Stimulated activated CD8-positive, alpha-beta memory T cell treated with anti-CD3 and anti-CD28 coated beads, Interleukin-2, amount 100 ng/mL, for 48 hours (primary cell): ENCODE results near the gene PAM16.

Source experiments
- DNase-seq, 2 donors: peaks; one replicate each; pipeline ENCODE4 v3.0.0-alpha.2; 2020; ENCODE audit warnings: low read depth in 2 of 2

PAM16 gene

DNA sequence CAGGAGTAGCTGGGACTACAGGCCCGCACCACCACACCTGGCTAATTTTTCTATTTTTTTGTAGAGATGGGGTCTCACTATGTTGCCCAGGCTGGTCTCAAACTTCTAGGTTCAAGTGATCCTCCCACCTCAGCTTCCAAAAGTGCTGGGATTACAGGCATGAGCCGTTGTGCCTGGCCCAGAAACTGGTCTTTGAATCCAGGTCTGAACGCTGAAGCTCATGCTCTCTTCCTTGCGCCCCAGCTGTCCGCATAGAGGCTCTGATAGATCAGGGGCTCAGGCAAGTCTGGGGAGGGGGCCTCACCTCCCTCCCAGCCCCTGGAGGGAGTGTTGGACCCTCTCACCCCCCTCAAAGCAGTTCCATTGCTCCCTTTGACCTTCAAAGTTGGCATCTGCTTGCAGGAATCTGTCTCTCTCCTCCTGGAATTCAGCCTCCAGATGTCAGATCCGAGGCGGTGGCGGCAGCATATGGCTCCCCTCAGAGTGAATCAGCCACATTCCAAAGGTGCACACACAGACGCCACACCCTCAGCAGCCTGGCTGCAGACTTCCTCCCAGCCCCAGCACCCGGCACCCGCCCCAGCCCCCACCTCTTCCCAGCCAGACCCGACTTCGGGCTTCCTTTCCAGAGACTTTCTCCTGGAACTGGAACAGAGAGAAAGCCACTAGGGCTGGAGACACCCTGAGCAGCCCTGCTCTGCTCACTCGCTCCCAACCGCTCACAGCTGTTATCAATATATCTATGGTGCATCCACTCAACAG lies 52.2 kb downstream of the PAM16 start:
- DNase-seq, result no peak

DNA sequence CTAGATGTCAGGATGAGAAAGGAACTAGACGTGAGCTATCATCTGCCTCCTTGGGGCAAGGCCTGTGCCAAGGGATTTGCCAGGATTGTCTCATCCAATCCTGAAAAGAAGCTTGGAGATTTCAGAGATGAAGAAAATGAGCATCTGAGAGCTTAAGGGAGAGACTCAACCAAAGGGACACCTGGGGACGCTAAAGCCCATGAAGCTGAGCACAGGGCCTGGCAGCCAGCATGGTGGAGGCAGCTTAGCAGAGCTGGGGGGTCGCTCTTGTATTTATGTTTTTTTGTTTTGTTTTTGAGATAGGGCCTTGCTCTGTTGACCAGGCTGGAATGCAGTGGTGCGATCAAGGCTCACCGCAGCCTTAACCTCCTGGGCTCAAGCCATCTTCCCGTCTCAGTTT lies 53.6 kb downstream of the PAM16 start:
- DNase-seq, result no peak

DNA sequence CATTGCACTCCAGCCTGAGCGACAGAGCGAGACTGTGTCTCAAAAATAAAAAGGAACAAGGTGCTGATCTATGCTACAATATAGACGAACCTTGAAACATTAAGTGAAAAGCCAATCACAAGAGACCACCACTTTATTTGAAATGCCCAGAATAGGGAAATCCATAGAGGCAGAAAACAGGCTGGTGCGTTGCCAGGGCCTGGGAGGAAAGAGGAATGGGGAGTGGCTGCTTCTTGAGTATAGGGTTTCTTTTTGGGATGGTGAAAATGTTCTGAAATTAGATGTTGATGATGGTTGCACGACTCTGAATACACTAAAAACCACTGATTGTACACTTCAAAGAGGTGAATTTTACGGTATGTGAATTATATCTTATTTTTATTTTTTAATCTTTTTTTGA lies 55.5 kb downstream of the PAM16 start:
- DNase-seq, result no peak

DNA sequence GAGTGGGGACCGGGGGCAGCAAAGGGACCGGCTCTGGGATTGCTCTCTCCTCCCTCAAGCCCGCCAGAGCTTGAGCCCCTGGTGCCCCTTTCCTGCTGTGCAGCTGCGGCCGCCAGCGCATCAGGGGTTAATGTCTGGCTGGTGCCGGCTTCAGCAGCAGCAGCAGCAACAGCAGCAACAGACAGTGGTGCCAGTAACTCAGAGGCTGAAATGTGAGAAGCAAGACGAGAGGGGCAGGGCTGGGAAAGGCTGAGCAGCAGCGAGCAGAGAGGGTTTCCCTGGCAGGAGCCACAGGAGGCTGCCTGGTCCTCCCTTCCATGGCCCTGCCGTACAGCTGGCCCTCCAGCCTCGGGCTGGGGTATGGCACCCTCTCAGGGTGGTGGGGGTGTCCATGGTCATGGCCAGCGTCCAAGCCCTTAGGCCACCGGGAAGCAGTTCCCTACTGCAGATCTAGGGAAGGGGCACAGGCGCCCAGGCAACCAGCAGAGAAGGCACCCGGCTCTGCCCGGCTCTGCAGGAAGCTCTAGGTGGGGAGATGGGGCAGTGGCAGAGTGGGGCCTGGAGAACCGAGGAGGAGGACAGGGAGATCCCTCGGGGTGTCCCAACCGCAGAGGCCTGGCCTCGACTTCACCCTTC lies 57.2 kb downstream of the PAM16 start:
- no peak for DNase-seq

DNA sequence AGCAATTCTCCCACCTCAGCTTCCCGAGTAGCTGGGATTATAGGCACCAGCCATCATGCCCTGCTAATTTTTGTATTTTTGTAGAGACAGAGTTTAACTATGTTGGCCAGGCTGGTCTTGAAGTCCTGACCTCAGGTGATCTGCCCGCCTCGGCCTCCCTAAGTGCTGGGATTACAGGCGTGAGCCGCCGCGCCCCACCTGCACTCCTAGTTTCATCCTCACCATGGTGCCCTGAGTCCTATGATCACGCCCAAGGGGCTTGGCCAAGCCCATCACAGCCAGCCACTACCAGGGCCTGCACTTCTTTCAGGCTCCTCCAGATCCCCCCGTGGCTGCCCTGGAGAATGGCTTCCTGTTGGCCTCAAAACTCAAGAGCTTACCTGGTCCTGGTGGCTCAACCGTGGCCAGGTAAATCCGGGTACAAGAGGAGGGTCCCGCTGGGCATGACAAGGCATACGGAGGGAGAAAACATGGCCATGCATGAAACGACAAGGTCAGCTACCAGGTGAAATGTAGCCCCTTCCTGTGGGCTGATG lies 57.9 kb downstream of the PAM16 start:
- DNase-seq, result no peak

DNA sequence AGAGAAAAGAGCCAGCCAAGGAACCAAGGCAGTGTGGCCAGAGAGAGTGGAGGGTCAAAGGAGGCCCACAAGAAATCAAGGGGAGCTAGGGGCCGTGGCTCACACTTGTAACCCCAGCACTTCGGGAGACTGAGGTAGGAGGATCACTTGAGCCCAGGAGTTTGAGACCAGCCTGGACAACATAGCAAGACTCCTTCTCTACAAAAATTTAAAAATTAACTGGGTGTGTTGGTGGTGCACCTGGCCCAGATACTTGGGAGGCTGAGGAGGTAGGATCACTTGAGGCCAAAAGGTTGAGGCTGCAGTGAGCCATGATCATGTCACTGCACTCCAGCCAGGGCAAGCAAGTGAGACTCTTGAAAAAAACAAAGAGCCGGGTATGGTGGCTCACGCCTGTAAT lies 59.4 kb downstream of the PAM16 start:
- DNase-seq, result no peak
